Measurements from ENCODE around the gene NCF2. TPM values are rescaled to one million over a fixed set of nuclear protein-coding genes. Genes with fewer than 3 reads are reported as not detected.

The NCF2 gene
- total RNA-seq, 1 experiment from 2014 or later = not detected

GRCh38 chr1:183586926-183587325 lies 3.3 kb downstream of the NCF2 start:
- no peak for DNase-seq (ENCODE audit: low spot score)
- no peak for TF ChIP-seq EZH2 (IDR thresholded peaks at IDR 0.05; ENCODE audit: borderline replicate concordance, low read depth, low read length, poor library complexity, severe bottlenecking)
- no peak for TF ChIP-seq CTCF (conservative IDR thresholded peaks at IDR 0.05; ENCODE audit: low read depth, low read length)
- POLR2A ChIA-PET (ENCODE audit: low non-redundant PET) = no interaction called here
- H3K36me3 ChIP-seq (ENCODE audit: insufficient read depth, low read length, poor library complexity, severe bottlenecking) = no peaks in the 10 kb centered on the region
- CTCF ChIA-PET = no interaction called here
- no peaks in the 10 kb centered on the region for H3K27me3 ChIP-seq (replicated peaks; ENCODE audit: insufficient read depth, low read depth, low read length, poor library complexity)
- no peak overlapping the region for H3K27ac ChIP-seq (ENCODE audit: low read depth, low read length, poor library complexity, severe bottlenecking)
- intact Hi-C loops (cut with micrococcal nuclease; ENCODE audit: unreplicated experiment) = no loop called here
- no TSS peak for BruUV-seq (replicated peaks)
- H3K4me1 ChIP-seq (ENCODE audit: insufficient read depth, low read length, poor library complexity, severe bottlenecking) = no peaks in the 10 kb centered on the region
- no peak overlapping the region for H3K4me3 ChIP-seq (ENCODE audit: low read depth, low read length, poor library complexity, severe bottlenecking)
- H3K9me3 ChIP-seq (ENCODE audit: low read depth, low read length, poor library complexity, severe bottlenecking) = no peaks in the 10 kb centered on the region

GRCh38 chr1:183586455-183586854 lies 3.8 kb downstream of the NCF2 start:
- Histone ChIP-seq H3K4me1 (ENCODE audit: insufficient read depth, low read length, poor library complexity, severe bottlenecking) (no peaks in the 10 kb centered on the region), H3K4me3 (ENCODE audit: low read depth, low read length, poor library complexity, severe bottlenecking) (no peak overlapping the region), H3K9me3 (ENCODE audit: low read depth, low read length, poor library complexity, severe bottlenecking) (no peaks in the 10 kb centered on the region), H3K27ac (ENCODE audit: low read depth, low read length, poor library complexity, severe bottlenecking) (no peak overlapping the region), H3K36me3 (ENCODE audit: insufficient read depth, low read length, poor library complexity, severe bottlenecking) (no peaks in the 10 kb centered on the region), H3K27me3 (replicated peaks; ENCODE audit: insufficient read depth, low read depth, low read length, poor library complexity) (no peaks in the 10 kb centered on the region)
- ChIA-PET POLR2A (ENCODE audit: low non-redundant PET) (no interaction called here), CTCF (no interaction called here)
- no peak for TF ChIP-seq EZH2 (IDR thresholded peaks at IDR 0.05; ENCODE audit: borderline replicate concordance, low read depth, low read length, poor library complexity, severe bottlenecking)
- no peak for TF ChIP-seq CTCF (conservative IDR thresholded peaks at IDR 0.05; ENCODE audit: low read depth, low read length)
- DNase-seq (ENCODE audit: low spot score) = no peak
- no TSS peak for BruUV-seq (replicated peaks)
- intact Hi-C loops (cut with micrococcal nuclease; ENCODE audit: unreplicated experiment) = no loop called here

GRCh38 chr1:183585038-183585437 lies 5.2 kb downstream of the NCF2 start:
- Histone ChIP-seq H3K36me3 (ENCODE audit: insufficient read depth, low read length, poor library complexity, severe bottlenecking) (no peaks in the 10 kb centered on the region), H3K27me3 (replicated peaks; ENCODE audit: insufficient read depth, low read depth, low read length, poor library complexity) (no peaks in the 10 kb centered on the region), H3K4me1 (ENCODE audit: insufficient read depth, low read length, poor library complexity, severe bottlenecking) (no peaks in the 10 kb centered on the region), H3K9me3 (ENCODE audit: low read depth, low read length, poor library complexity, severe bottlenecking) (no peaks in the 10 kb centered on the region), H3K27ac (ENCODE audit: low read depth, low read length, poor library complexity, severe bottlenecking) (no peak overlapping the region), H3K4me3 (ENCODE audit: low read depth, low read length, poor library complexity, severe bottlenecking) (no peak overlapping the region)
- DNase-seq (ENCODE audit: low spot score) = no peak
- TF ChIP-seq CTCF (conservative IDR thresholded peaks at IDR 0.05; ENCODE audit: low read depth, low read length) (no peak), EZH2 (IDR thresholded peaks at IDR 0.05; ENCODE audit: borderline replicate concordance, low read depth, low read length, poor library complexity, severe bottlenecking) (no peak)
- POLR2A ChIA-PET (ENCODE audit: low non-redundant PET) = no interaction called here
- BruUV-seq (replicated peaks) = no TSS peak
- intact Hi-C loops (cut with micrococcal nuclease; ENCODE audit: unreplicated experiment) = no loop called here
- CTCF ChIA-PET = no interaction called here

All from A673 (cell line).